Activated T-helper 2 cell treated with anti-CD3 and anti-CD28 coated beads, Interferon-gamma antibody, Interleukin-2, Interleukin-4, amounts not matched to agents 10 μg/mL and 5 μg/mL and 100 μg/mL, durations not matched to agents 14 hours and 24 hours and 36 hours (primary cell): ENCODE data around the gene MBNL1. TPM values are rescaled to one million over a fixed set of nuclear protein-coding genes. Genes with fewer than 3 reads are reported as not detected.
"Not testable (repeated sequence)": the region's sequence is repeated elsewhere in the genome, so short reads cannot be mapped to it uniquely, and the experiment has no call there.

Source experiments
- DNase-seq: peaks from one replicate; pipeline ENCODE4 v3.0.0; 2021; ENCODE audit warnings: low spot score
- H3K27ac Mint-ChIP-seq: one replicate; pipeline ENCODE4 v1.8.0; 2021; ENCODE audit warnings: mixed read lengths
- H3K27me3 Mint-ChIP-seq: one replicate; pipeline ENCODE4 v1.8.0; 2021; ENCODE audit warnings: low read depth, mixed read lengths
- H3K36me3 Mint-ChIP-seq: one replicate; pipeline ENCODE4 v1.8.0; 2021; ENCODE audit warnings: low read depth, mixed read lengths
- H3K4me1 Mint-ChIP-seq: one replicate; pipeline ENCODE4 v1.8.0; 2021; ENCODE audit warnings: low read depth, mixed read lengths
- H3K4me3 Mint-ChIP-seq: one replicate; pipeline ENCODE4 v1.8.0; 2021; ENCODE audit warnings: low read depth, mild to moderate bottlenecking, moderate library complexity, mixed read lengths
- H3K9me3 Mint-ChIP-seq: one replicate; pipeline ENCODE4 v1.8.0; 2021; ENCODE audit warnings: mixed read lengths
- intact Hi-C: fragments of 100-400 bp; cut with micrococcal nuclease; formaldehyde crosslinking; loops from one replicate; pipeline ENCODE4 v1.15.1; 2023
- total RNA-seq: library from RNA; stranded (reverse); gene quantifications from 2 replicates; pipeline ENCODE4 v1.2.3, GENCODE V29; 2022

MBNL1 gene
- total RNA-seq, 1 donor from 2014 or later, result 230 TPM

GRCh38 chr3:152434142-152434541 lies 165.4 kb downstream of the MBNL1 start:
- Mint-ChIP-seq H3K9me3 (peaks cover 15% of the 10 kb centered on the region), H3K36me3 (peaks cover 70% of the 10 kb centered on the region), H3K27me3 (no peaks in the 10 kb centered on the region), H3K4me3 (no peak overlapping the region), H3K27ac (no peak overlapping the region), H3K4me1 (peaks cover 33% of the 10 kb centered on the region)
- intact Hi-C loops, result no loop called here
- DNase-seq, result no peak

GRCh38 chr3:152435210-152435609 lies 166.5 kb downstream of the MBNL1 start:
- H3K36me3 Mint-ChIP-seq, result peaks cover 76% of the 10 kb centered on the region
- peaks cover 15% of the 10 kb centered on the region for H3K9me3 Mint-ChIP-seq
- peak overlapping the region; percentile 21 for H3K27ac Mint-ChIP-seq
- intact Hi-C loops, DNase-seq, H3K27me3 Mint-ChIP-seq, H3K4me3 Mint-ChIP-seq: not testable (repeated sequence)
- peaks cover 38% of the 10 kb centered on the region for H3K4me1 Mint-ChIP-seq

GRCh38 chr3:152436707-152437590 lies 168.2 kb downstream of the MBNL1 start:
- DNase-seq, result no peak
- intact Hi-C loops, result no loop called here
- Mint-ChIP-seq H3K4me3 (no peak overlapping the region), H3K4me1 (peaks cover 38% of the 10 kb centered on the region), H3K9me3 (peaks cover 15% of the 10 kb centered on the region), H3K27ac (no peak overlapping the region), H3K27me3 (no peaks in the 10 kb centered on the region), H3K36me3 (peaks cover 69% of the 10 kb centered on the region)

- H3K4me1 Mint-ChIP-seq, result peaks cover 45% of the 10 kb centered on the region
- no peak for DNase-seq
- H3K36me3 Mint-ChIP-seq, result peaks cover 59% of the 10 kb centered on the region
- intact Hi-C loops, result no loop called here
- no peaks in the 10 kb centered on the region for H3K27me3 Mint-ChIP-seq
- no peak overlapping the region for H3K27ac Mint-ChIP-seq
- peaks cover 15% of the 10 kb centered on the region for H3K9me3 Mint-ChIP-seq
- no peak overlapping the region for H3K4me3 Mint-ChIP-seq
Measured at GRCh38 chr3:152438181-152438580, 169.5 kb downstream of the MBNL1 start.

- Mint-ChIP-seq H3K4me1 (peaks cover 47% of the 10 kb centered on the region), H3K27me3 (no peaks in the 10 kb centered on the region), H3K4me3 (no peak overlapping the region), H3K9me3 (peaks cover 15% of the 10 kb centered on the region), H3K27ac (no peak overlapping the region), H3K36me3 (peaks cover 57% of the 10 kb centered on the region)
- DNase-seq, result no peak
- intact Hi-C loops, result no loop called here
Measured at GRCh38 chr3:152438706-152439105, 170.0 kb downstream of the MBNL1 start.

GRCh38 chr3:152440243-152440642 lies 171.5 kb downstream of the MBNL1 start:
- not testable (repeated sequence) for H3K9me3 Mint-ChIP-seq, H3K27me3 Mint-ChIP-seq, H3K27ac Mint-ChIP-seq, DNase-seq, H3K4me3 Mint-ChIP-seq
- Mint-ChIP-seq H3K36me3 (peaks cover 49% of the 10 kb centered on the region), H3K4me1 (peaks cover 46% of the 10 kb centered on the region)
- intact Hi-C loops, result loop anchor here (5.0 to 10.0 kb wide), 4 partner anchors 63 to 248 kb away; no protein-coding TSS in a partner anchor

GRCh38 chr3:152443212-152444023 lies 174.7 kb downstream of the MBNL1 start:
- Mint-ChIP-seq H3K4me1 (peaks cover 50% of the 10 kb centered on the region), H3K27me3 (no peaks in the 10 kb centered on the region), H3K27ac (peak overlapping the region; percentile 77), H3K9me3 (no peaks in the 10 kb centered on the region), H3K36me3 (peaks cover 49% of the 10 kb centered on the region), H3K4me3 (no peak overlapping the region)
- DNase-seq, result no peak
- intact Hi-C loops, result loop anchor here (2.0 to 10.0 kb wide), 5 partner anchors 15 to 251 kb away; no protein-coding TSS in a partner anchor

GRCh38 chr3:152444029-152444641 lies 175.4 kb downstream of the MBNL1 start:
- no peak for DNase-seq
- Mint-ChIP-seq H3K27ac (peak overlapping the region; percentile 14), H3K4me1 (peaks cover 51% of the 10 kb centered on the region), H3K4me3 (no peak overlapping the region), H3K9me3 (no peaks in the 10 kb centered on the region), H3K36me3 (peaks cover 48% of the 10 kb centered on the region), H3K27me3 (no peaks in the 10 kb centered on the region)
- intact Hi-C loops, result loop anchor here (5.0 to 10.0 kb wide), 4 partner anchors 67 to 252 kb away; no protein-coding TSS in a partner anchor

- intact Hi-C loops, result loop anchor here (10.0 kb wide), 1 partner anchor 110 kb away; no protein-coding TSS in a partner anchor
- Mint-ChIP-seq H3K4me3 (no peak overlapping the region), H3K4me1 (peaks cover 46% of the 10 kb centered on the region), H3K9me3 (no peaks in the 10 kb centered on the region), H3K27me3 (no peaks in the 10 kb centered on the region), H3K27ac (peak overlapping the region; percentile 16), H3K36me3 (peaks cover 42% of the 10 kb centered on the region)
- DNase-seq, result no peak
Measured at GRCh38 chr3:152445212-152445611, 176.5 kb downstream of the MBNL1 start.

- Mint-ChIP-seq H3K27me3 (no peaks in the 10 kb centered on the region), H3K9me3 (no peaks in the 10 kb centered on the region), H3K4me1 (peaks cover 43% of the 10 kb centered on the region), H3K4me3 (no peak overlapping the region), H3K36me3 (peaks cover 53% of the 10 kb centered on the region), H3K27ac (no peak overlapping the region)
- DNase-seq, result no peak
- intact Hi-C loops, result loop anchor here (10.0 kb wide), 1 partner anchor 112 kb away; no protein-coding TSS in a partner anchor
Measured at GRCh38 chr3:152446495-152446894, 177.8 kb downstream of the MBNL1 start.

GRCh38 chr3:152447511-152447910 lies 178.8 kb downstream of the MBNL1 start:
- DNase-seq, result no peak
- intact Hi-C loops, result loop anchor here (10.0 kb wide), 1 partner anchor 113 kb away; no protein-coding TSS in a partner anchor
- H3K27me3 Mint-ChIP-seq, result no peaks in the 10 kb centered on the region
- H3K27ac Mint-ChIP-seq, result peak overlapping the region; percentile 62
- peaks cover 45% of the 10 kb centered on the region for H3K4me1 Mint-ChIP-seq
- no peak overlapping the region for H3K4me3 Mint-ChIP-seq
- H3K9me3 Mint-ChIP-seq, result no peaks in the 10 kb centered on the region
- H3K36me3 Mint-ChIP-seq, result peaks cover 61% of the 10 kb centered on the region

- H3K27me3 Mint-ChIP-seq, result no peaks in the 10 kb centered on the region
- no peak for DNase-seq
- no peak overlapping the region for H3K4me3 Mint-ChIP-seq
- peaks cover 42% of the 10 kb centered on the region for H3K4me1 Mint-ChIP-seq
- H3K36me3 Mint-ChIP-seq, result peaks cover 63% of the 10 kb centered on the region
- no peaks in the 10 kb centered on the region for H3K9me3 Mint-ChIP-seq
- H3K27ac Mint-ChIP-seq, result no peak overlapping the region
- intact Hi-C loops, result loop anchor here (10.0 kb wide), 1 partner anchor 113 kb away; no protein-coding TSS in a partner anchor
Measured at GRCh38 chr3:152448091-152448490, 179.4 kb downstream of the MBNL1 start.
